Smooth muscle cell of trachea (primary cell): ENCODE measurements around the gene MS4A7. TPM values are rescaled to one million over a fixed set of nuclear protein-coding genes. Genes with fewer than 3 reads are reported as not detected.

Source experiments
- total RNA-seq: library from RNA; depleted of rRNA; stranded (reverse); fragments of >200 nt; gene quantifications from 2 replicates; pipeline ENCODE4 v1.2.1, GENCODE V29; 2014

Gene MS4A7, protein sequence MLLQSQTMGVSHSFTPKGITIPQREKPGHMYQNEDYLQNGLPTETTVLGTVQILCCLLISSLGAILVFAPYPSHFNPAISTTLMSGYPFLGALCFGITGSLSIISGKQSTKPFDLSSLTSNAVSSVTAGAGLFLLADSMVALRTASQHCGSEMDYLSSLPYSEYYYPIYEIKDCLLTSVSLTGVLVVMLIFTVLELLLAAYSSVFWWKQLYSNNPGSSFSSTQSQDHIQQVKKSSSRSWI
- total RNA-seq: not detected in 2 replicates

DNA sequence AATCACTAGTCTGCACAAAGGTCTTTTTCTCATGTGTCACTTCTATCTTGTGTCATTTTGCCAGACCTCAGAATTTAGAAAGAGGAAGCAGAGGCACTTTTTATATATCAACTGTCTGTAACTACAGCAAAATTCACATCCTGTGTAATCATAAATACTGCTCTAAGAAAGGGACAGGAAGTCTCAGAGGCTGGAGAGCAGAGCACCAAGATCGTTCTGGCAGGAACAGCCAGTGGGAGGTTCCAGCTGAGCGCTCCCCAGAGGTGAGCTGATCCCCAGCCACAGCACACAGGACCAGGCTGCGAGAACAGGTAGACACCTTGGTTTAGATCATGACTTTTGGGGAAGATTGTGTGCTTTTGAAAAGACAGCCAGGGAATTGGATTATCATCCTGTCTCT is at the start of gene MS4A7:
MS4A7 (plus strand) TSS at position 179 of the 400 bp plus-strand sequence. CDS start 4,610 bp downstream, outside the sequence.

DNA sequence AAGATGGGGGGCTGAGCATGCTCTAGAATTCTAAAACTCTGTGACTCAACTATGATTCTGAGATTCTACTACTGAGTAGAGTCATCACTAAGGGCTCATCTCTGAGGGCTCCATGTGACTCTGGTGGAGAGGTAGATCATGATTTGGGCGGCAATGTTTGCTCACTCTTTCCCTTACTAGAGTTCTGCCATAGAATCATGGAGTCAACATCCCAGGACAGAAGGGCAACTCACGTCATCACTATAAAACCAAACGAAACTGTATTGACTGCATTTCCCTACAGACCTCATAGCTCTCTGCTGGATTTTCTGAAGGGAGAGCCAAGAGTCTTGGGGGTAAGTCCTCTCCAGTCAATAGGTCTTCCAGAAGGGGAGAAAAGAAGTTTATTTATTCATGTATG is 18.1 kb downstream of the MS4A7 start, which contains the start of gene MS4A14:
MS4A14 (plus strand) TSS at position 78 of the 400 bp plus-strand sequence; CDS start at position 198, 120 bp downstream.

GRCh38 chr11:60429272-60429671 is 50.9 kb downstream of the MS4A7 start, which contains the start of gene MS4A5:
MS4A5 (plus strand) TSS chr11:60429572; CDS start chr11:60429675, 103 bp downstream.

Other genes with a start within 250 kb of the MS4A7 start
- 0.15 TPM in 1 of 2 replicates, not detected in the other for gene MS4A6A, start 195.4 kb upstream of the MS4A7 start, total RNA-seq
- gene MS4A4E, start 135.4 kb upstream of the MS4A7 start, total RNA-seq: not detected in 2 replicates
- gene MS4A4A, start 97.9 kb upstream of the MS4A7 start, total RNA-seq: under 0.01 TPM in 1 of 2 replicates, not detected in the other
- gene MS4A6E, start 51.3 kb upstream of the MS4A7 start, total RNA-seq: not detected in 2 replicates
- gene MS4A14, start 17.9 kb downstream of the MS4A7 start, total RNA-seq: not detected in 2 replicates
- not detected in 2 replicates for gene MS4A5, start 51.0 kb downstream of the MS4A7 start, total RNA-seq
- not detected in 2 replicates for gene MS4A1, start 77.3 kb downstream of the MS4A7 start, total RNA-seq
- not detected in 2 replicates for gene MS4A12, start 114.2 kb downstream of the MS4A7 start, total RNA-seq
- gene MS4A13, start 136.9 kb downstream of the MS4A7 start, total RNA-seq: not detected in 2 replicates